Osteoblast (primary cell): ENCODE data around the gene GRAMD4. TPM values are rescaled to one million over a fixed set of nuclear protein-coding genes. Genes with fewer than 3 reads are reported as not detected.

Experiments
- DNase-seq: peaks from one replicate; pipeline ENCODE4 v3.0.0; 2011; ENCODE audit warnings: low spot score, mixed read lengths; ENCODE audit not compliant: insufficient read length; ENCODE audit errors: missing footprints
- H2AFZ ChIP-seq: 2 replicates; pipeline ENCODE4 v1.6.0; 2011; ENCODE audit warnings: mild to moderate bottlenecking, low read length
- H3K27ac ChIP-seq: 2 replicates; pipeline ENCODE4 v1.5.1; 2011; ENCODE audit warnings: mild to moderate bottlenecking, low read depth, low read length, moderate library complexity
- H3K27me3 ChIP-seq: 2 replicates; pipeline ENCODE4 v1.6.0; 2012; ENCODE audit warnings: mild to moderate bottlenecking, control low read depth, inconsistent platforms, low read length, moderate library complexity; ENCODE audit not compliant: insufficient read depth
- H3K36me3 ChIP-seq: 2 replicates; pipeline ENCODE4 v1.5.1; 2011; ENCODE audit warnings: mild to moderate bottlenecking, low read length, control low read depth, moderate library complexity; ENCODE audit not compliant: insufficient read depth
- H3K4me1 ChIP-seq: 2 replicates; pipeline ENCODE4 v1.5.1; 2011; ENCODE audit warnings: mild to moderate bottlenecking, low read length, control low read depth, moderate library complexity; ENCODE audit not compliant: insufficient read depth
- H3K4me2 ChIP-seq: 2 replicates; pipeline ENCODE4 v1.6.0; 2011; ENCODE audit warnings: mild to moderate bottlenecking, low read length; ENCODE audit not compliant: insufficient read depth
- H3K4me3 ChIP-seq: fragments of 200-600 bp; sonication (generic); 3 replicates; pipeline ENCODE4 v1.5.1; 2012; ENCODE audit warnings: mild to moderate bottlenecking, low read length, inconsistent platforms; ENCODE audit not compliant: insufficient read depth
- H3K79me2 ChIP-seq: 2 replicates; pipeline ENCODE4 v1.6.0; 2012; ENCODE audit warnings: mild to moderate bottlenecking, low read length, control low read depth, inconsistent platforms; ENCODE audit not compliant: insufficient read depth
- H3K9me3 ChIP-seq: 2 replicates; pipeline ENCODE4 v1.5.1; 2011; ENCODE audit warnings: low read depth, low read length, control low read depth
- H4K20me1 ChIP-seq: 2 replicates; pipeline ENCODE4 v1.6.0; 2012; ENCODE audit warnings: mild to moderate bottlenecking, low read length, control low read depth; ENCODE audit not compliant: insufficient read depth
- CTCF ChIP-seq: IDR thresholded peaks from 2 replicates; pipeline ENCODE4 v1.5.1; 2011; ENCODE audit warnings: mild to moderate bottlenecking, low read depth, low read length, moderate library complexity; ENCODE audit errors: extremely low read depth
- total RNA-seq: library from RNA; depleted of rRNA; stranded (reverse); fragments of >200 nt; gene quantifications from 2 replicates; pipeline ENCODE4 v1.2.3, GENCODE V29; 2012

Gene GRAMD4
- total RNA-seq, 1 donor: 17.0 TPM

- Histone ChIP-seq H3K4me3 (no peak overlapping the region), H3K9me3 (no peaks in the 10 kb centered on the region), H3K36me3 (no peaks in the 10 kb centered on the region), H4K20me1 (peaks cover 55% of the 10 kb centered on the region), H3K27ac (no peak overlapping the region), H2AFZ (no peak overlapping the region), H3K4me1 (no peaks in the 10 kb centered on the region), H3K79me2 (peaks cover 11% of the 10 kb centered on the region), H3K27me3 (no peaks in the 10 kb centered on the region), H3K4me2 (no peak overlapping the region)
- DNase-seq: no peak
- TF ChIP-seq CTCF: no peak
These were observed 10.4 kb upstream of the GRAMD4 start for GRCh38 chr22:46609724-46610201.

GRCh38 chr22:46610356-46610755 lies 9.8 kb upstream of the GRAMD4 start:
- peaks cover 11% of the 10 kb centered on the region for H3K79me2 ChIP-seq
- no peaks in the 10 kb centered on the region for H3K27me3 ChIP-seq
- H2AFZ ChIP-seq: no peak overlapping the region
- no peaks in the 10 kb centered on the region for H3K9me3 ChIP-seq
- no peaks in the 10 kb centered on the region for H3K4me1 ChIP-seq
- no peak for DNase-seq
- TF ChIP-seq CTCF: no peak
- H3K36me3 ChIP-seq: no peaks in the 10 kb centered on the region
- H4K20me1 ChIP-seq: peaks cover 53% of the 10 kb centered on the region
- no peak overlapping the region for H3K4me3 ChIP-seq
- no peak overlapping the region for H3K27ac ChIP-seq
- no peak overlapping the region for H3K4me2 ChIP-seq

- H3K4me1 ChIP-seq: no peaks in the 10 kb centered on the region
- peaks cover 11% of the 10 kb centered on the region for H3K79me2 ChIP-seq
- H2AFZ ChIP-seq: no peak overlapping the region
- DNase-seq: no peak
- no peaks in the 10 kb centered on the region for H3K9me3 ChIP-seq
- no peaks in the 10 kb centered on the region for H3K27me3 ChIP-seq
- no peaks in the 10 kb centered on the region for H3K36me3 ChIP-seq
- TF ChIP-seq CTCF: no peak
- peaks cover 51% of the 10 kb centered on the region for H4K20me1 ChIP-seq
- no peak overlapping the region for H3K4me3 ChIP-seq
- H3K27ac ChIP-seq: no peak overlapping the region
- no peak overlapping the region for H3K4me2 ChIP-seq
These were observed 9.0 kb upstream of the GRAMD4 start for GRCh38 chr22:46611189-46611588.

- DNase-seq: no peak
- Histone ChIP-seq H3K79me2 (peaks cover 9% of the 10 kb centered on the region), H3K27me3 (no peaks in the 10 kb centered on the region), H3K4me2 (no peak overlapping the region), H3K4me3 (no peak overlapping the region), H3K9me3 (no peaks in the 10 kb centered on the region), H3K4me1 (no peaks in the 10 kb centered on the region), H3K36me3 (no peaks in the 10 kb centered on the region), H4K20me1 (peaks cover 48% of the 10 kb centered on the region), H3K27ac (no peak overlapping the region), H2AFZ (no peak overlapping the region)
- TF ChIP-seq CTCF: no peak
These were observed 7.8 kb upstream of the GRAMD4 start for GRCh38 chr22:46612341-46612903.
